GM23338 (cell line): ENCODE results near the gene EMILIN3.
A peak's percentile ranks its signal among the peaks of the same experiment; 100 is the strongest.

Experiments
- CREB1 ChIP-seq: fragments of 250-450 bp; sonication (Bioruptor Pico); IDR thresholded peaks from 2 replicates; pipeline ENCODE4 v1.5.0; 2020; ENCODE audit warnings: low read depth, mild to moderate bottlenecking, moderate library complexity
- EZH2 ChIP-seq: fragments of 200-600 bp; sonication (generic); IDR thresholded peaks from one replicate; pipeline ENCODE4 v1.8.0; 2017; ENCODE audit warnings: antibody characterized with exemption, mild to moderate bottlenecking, low read depth; ENCODE audit not compliant: unreplicated experiment
- EZH2phosphoT487 ChIP-seq: fragments of 200-600 bp; sonication (generic); IDR thresholded peaks from one replicate; pipeline ENCODE4 v1.8.1; 2018; ENCODE audit warnings: antibody characterized with exemption; ENCODE audit not compliant: unreplicated experiment
- JUNB ChIP-seq: IDR thresholded peaks from one replicate; pipeline ENCODE4 v1.6.1; 2016; ENCODE audit warnings: antibody characterized with exemption; ENCODE audit not compliant: unreplicated experiment
- NANOG ChIP-seq: IDR thresholded peaks from 2 replicates; pipeline ENCODE4 v1.6.1; 2016; ENCODE audit warnings: antibody characterized with exemption, borderline replicate concordance
- POLR2AphosphoS5 ChIP-seq: IDR thresholded peaks from 2 replicates; pipeline ENCODE4 v1.6.1; 2016; ENCODE audit warnings: antibody characterized with exemption, low read depth
- STAT1 ChIP-seq: IDR thresholded peaks from one replicate; pipeline ENCODE4 v1.6.1; 2016; ENCODE audit warnings: antibody characterized with exemption; ENCODE audit not compliant: unreplicated experiment
- TF ChIP-seq, protein P1 (sequence below), 2 experiments: fragments of 200-600 bp in 1 of 2; sonication (generic) in 1 of 2; conservative IDR thresholded peaks; 2 replicates each; pipeline versions ENCODE4 v1.5.1 to v1.6.1; 2016 to 2017; ENCODE audit warnings: antibody characterized with exemption in 2 of 2, low read depth in 2 of 2, mild to moderate bottlenecking in 2 of 2, moderate library complexity in 1 of 2
- TF ChIP-seq, protein P2 (sequence below): IDR thresholded peaks from one replicate; pipeline ENCODE4 v1.6.1; 2018; ENCODE audit warnings: antibody characterized with exemption; ENCODE audit not compliant: unreplicated experiment
- TF ChIP-seq, protein P3 (sequence below): IDR thresholded peaks from 2 replicates; pipeline ENCODE4 v1.6.1; 2016; ENCODE audit warnings: antibody characterized with exemption
- TF ChIP-seq, protein P4 (sequence below): fragments of 250-450 bp; sonication (Bioruptor Pico); IDR thresholded peaks from 2 replicates; pipeline ENCODE4 v1.5.0; 2020; ENCODE audit warnings: mild to moderate bottlenecking, moderate library complexity

DNA sequence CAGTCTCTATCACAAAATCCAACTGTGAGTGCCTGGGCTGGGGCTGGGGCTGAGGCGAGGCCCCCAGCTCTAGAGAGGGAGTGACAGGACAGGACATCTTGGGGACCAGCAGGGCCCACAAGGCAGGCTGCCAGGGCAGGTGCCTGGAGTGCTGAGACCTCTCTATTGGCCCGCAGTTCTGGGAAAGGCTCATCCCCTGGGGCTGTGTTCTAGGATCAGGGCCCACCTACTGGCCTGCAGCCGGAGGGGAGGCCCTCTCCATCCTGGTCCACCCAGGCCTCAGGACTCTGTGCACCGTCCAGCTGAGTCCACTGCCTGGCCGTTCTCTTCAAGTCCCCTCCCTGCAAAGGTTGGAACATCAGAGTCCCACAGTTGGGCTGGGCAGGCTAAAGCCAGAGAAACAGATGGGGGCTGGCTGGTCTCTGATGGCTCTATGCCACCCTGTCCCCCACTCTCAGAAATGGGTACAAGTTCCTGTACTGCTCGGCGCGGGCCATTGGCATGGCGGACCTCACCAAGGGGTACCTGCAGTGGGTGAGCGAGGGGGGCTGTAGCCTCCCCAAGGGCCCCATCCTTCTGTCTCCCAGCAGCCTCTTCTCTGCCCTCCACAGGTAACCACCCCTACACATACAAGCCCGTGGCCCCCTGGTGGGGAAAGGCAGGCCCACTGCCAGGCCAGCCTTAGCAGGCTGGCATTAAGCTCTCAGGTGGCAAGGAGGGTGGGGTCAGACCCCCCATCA is 9.0 kb downstream of the EMILIN3 start:
- TF ChIP-seq, protein P1, sequence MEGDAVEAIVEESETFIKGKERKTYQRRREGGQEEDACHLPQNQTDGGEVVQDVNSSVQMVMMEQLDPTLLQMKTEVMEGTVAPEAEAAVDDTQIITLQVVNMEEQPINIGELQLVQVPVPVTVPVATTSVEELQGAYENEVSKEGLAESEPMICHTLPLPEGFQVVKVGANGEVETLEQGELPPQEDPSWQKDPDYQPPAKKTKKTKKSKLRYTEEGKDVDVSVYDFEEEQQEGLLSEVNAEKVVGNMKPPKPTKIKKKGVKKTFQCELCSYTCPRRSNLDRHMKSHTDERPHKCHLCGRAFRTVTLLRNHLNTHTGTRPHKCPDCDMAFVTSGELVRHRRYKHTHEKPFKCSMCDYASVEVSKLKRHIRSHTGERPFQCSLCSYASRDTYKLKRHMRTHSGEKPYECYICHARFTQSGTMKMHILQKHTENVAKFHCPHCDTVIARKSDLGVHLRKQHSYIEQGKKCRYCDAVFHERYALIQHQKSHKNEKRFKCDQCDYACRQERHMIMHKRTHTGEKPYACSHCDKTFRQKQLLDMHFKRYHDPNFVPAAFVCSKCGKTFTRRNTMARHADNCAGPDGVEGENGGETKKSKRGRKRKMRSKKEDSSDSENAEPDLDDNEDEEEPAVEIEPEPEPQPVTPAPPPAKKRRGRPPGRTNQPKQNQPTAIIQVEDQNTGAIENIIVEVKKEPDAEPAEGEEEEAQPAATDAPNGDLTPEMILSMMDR (conservative IDR thresholded peaks at IDR 0.05; ENCODE audit: low read depth in 2 of 2), result peak in 1 of 2 experiments; percentile 26; a peak in 2 of 4 replicates
- TF ChIP-seq POLR2AphosphoS5 (no peak), EZH2 (no peak), CREB1 (CRISPR knock-in tag) (no peak), EZH2phosphoT487 (no peak), STAT1 (no peak), JUNB (no peak), NANOG (no peak)
- TF ChIP-seq, protein P2, sequence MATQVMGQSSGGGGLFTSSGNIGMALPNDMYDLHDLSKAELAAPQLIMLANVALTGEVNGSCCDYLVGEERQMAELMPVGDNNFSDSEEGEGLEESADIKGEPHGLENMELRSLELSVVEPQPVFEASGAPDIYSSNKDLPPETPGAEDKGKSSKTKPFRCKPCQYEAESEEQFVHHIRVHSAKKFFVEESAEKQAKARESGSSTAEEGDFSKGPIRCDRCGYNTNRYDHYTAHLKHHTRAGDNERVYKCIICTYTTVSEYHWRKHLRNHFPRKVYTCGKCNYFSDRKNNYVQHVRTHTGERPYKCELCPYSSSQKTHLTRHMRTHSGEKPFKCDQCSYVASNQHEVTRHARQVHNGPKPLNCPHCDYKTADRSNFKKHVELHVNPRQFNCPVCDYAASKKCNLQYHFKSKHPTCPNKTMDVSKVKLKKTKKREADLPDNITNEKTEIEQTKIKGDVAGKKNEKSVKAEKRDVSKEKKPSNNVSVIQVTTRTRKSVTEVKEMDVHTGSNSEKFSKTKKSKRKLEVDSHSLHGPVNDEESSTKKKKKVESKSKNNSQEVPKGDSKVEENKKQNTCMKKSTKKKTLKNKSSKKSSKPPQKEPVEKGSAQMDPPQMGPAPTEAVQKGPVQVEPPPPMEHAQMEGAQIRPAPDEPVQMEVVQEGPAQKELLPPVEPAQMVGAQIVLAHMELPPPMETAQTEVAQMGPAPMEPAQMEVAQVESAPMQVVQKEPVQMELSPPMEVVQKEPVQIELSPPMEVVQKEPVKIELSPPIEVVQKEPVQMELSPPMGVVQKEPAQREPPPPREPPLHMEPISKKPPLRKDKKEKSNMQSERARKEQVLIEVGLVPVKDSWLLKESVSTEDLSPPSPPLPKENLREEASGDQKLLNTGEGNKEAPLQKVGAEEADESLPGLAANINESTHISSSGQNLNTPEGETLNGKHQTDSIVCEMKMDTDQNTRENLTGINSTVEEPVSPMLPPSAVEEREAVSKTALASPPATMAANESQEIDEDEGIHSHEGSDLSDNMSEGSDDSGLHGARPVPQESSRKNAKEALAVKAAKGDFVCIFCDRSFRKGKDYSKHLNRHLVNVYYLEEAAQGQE, result no peak
- TF ChIP-seq, protein P3, sequence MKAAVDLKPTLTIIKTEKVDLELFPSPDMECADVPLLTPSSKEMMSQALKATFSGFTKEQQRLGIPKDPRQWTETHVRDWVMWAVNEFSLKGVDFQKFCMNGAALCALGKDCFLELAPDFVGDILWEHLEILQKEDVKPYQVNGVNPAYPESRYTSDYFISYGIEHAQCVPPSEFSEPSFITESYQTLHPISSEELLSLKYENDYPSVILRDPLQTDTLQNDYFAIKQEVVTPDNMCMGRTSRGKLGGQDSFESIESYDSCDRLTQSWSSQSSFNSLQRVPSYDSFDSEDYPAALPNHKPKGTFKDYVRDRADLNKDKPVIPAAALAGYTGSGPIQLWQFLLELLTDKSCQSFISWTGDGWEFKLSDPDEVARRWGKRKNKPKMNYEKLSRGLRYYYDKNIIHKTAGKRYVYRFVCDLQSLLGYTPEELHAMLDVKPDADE, result no peak
- TF ChIP-seq, protein P4, sequence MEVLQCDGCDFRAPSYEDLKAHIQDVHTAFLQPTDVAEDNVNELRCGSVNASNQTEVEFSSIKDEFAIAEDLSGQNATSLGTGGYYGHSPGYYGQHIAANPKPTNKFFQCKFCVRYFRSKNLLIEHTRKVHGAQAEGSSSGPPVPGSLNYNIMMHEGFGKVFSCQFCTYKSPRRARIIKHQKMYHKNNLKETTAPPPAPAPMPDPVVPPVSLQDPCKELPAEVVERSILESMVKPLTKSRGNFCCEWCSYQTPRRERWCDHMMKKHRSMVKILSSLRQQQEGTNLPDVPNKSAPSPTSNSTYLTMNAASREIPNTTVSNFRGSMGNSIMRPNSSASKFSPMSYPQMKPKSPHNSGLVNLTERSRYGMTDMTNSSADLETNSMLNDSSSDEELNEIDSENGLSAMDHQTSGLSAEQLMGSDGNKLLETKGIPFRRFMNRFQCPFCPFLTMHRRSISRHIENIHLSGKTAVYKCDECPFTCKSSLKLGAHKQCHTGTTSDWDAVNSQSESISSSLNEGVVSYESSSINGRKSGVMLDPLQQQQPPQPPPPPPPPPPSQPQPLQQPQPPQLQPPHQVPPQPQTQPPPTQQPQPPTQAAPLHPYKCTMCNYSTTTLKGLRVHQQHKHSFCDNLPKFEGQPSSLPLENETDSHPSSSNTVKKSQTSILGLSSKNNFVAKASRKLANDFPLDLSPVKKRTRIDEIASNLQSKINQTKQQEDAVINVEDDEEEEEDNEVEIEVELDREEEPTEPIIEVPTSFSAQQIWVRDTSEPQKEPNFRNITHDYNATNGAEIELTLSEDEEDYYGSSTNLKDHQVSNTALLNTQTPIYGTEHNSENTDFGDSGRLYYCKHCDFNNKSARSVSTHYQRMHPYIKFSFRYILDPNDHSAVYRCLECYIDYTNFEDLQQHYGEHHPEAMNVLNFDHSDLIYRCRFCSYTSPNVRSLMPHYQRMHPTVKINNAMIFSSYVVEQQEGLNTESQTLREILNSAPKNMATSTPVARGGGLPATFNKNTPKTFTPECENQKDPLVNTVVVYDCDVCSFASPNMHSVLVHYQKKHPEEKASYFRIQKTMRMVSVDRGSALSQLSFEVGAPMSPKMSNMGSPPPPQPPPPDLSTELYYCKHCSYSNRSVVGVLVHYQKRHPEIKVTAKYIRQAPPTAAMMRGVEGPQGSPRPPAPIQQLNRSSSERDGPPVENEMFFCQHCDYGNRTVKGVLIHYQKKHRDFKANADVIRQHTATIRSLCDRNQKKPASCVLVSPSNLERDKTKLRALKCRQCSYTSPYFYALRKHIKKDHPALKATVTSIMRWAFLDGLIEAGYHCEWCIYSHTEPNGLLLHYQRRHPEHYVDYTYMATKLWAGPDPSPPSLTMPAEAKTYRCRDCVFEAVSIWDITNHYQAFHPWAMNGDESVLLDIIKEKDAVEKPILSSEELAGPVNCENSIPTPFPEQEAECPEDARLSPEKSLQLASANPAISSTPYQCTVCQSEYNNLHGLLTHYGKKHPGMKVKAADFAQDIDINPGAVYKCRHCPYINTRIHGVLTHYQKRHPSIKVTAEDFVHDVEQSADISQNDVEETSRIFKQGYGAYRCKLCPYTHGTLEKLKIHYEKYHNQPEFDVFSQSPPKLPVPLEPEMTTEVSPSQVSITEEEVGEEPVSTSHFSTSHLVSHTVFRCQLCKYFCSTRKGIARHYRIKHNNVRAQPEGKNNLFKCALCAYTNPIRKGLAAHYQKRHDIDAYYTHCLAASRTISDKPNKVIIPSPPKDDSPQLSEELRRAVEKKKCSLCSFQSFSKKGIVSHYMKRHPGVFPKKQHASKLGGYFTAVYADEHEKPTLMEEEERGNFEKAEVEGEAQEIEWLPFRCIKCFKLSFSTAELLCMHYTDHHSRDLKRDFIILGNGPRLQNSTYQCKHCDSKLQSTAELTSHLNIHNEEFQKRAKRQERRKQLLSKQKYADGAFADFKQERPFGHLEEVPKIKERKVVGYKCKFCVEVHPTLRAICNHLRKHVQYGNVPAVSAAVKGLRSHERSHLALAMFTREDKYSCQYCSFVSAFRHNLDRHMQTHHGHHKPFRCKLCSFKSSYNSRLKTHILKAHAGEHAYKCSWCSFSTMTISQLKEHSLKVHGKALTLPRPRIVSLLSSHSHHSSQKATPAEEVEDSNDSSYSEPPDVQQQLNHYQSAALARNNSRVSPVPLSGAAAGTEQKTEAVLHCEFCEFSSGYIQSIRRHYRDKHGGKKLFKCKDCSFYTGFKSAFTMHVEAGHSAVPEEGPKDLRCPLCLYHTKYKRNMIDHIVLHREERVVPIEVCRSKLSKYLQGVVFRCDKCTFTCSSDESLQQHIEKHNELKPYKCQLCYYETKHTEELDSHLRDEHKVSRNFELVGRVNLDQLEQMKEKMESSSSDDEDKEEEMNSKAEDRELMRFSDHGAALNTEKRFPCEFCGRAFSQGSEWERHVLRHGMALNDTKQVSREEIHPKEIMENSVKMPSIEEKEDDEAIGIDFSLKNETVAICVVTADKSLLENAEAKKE (CRISPR knock-in tag), result no peak
